ENCODE results near the gene BLOC1S1. TPM values are rescaled to one million over a fixed set of nuclear protein-coding genes. Genes with fewer than 3 reads are reported as not detected.

BLOC1S1 gene
- total RNA-seq, 1 experiment from 2014 or later, result 85.5 TPM

- H3K79me2 ChIP-seq (ENCODE audit: insufficient read depth, low read length), result no peaks in the 10 kb centered on the region
- H3K27ac ChIP-seq (ENCODE audit: low read depth, low read length), result no peak overlapping the region
- intact Hi-C loops (cut with micrococcal nuclease), result no loop called here
- H3K27me3 ChIP-seq (ENCODE audit: insufficient read depth, low read length), result no peaks in the 10 kb centered on the region
- ChIA-PET POLR2A (no interaction called here), RAD21 (ENCODE audit: low non-redundant PET in 1 of 2, low total read pairs in 2 of 2, uncharacterized antibody in 2 of 2, unreplicated experiment in 2 of 2) (no interaction called here), CTCF (interaction anchor here (1.1 to 1.5 kb wide), 3 partner anchors 20 to 29 kb away, joined by 3 to 4 read pairs (median 3); no protein-coding TSS in a partner anchor)
- H3K4me1 ChIP-seq (ENCODE audit: control insufficient read depth in 1 of 2, insufficient read depth in 2 of 2, low read length in 2 of 2), result peaks cover 4 to 22% of the 10 kb centered on the region in 2 experiments
- H3K4me3 ChIP-seq (replicated peaks in 1 of 2; ENCODE audit: low read depth in 1 of 2, low read length in 2 of 2), result no peak overlapping the region
- no TSS peak for BruUV-seq (replicated peaks)
- 0 out of 2 replicates have a peak, but pooled peaks cover 3% of the 10 kb centered on the region for H3K9me2 ChIP-seq (ENCODE audit: insufficient read depth)
- ATAC-seq (no peak), DNase-seq (ENCODE audit: low read depth, low spot score) (no peak)
- H3K9ac ChIP-seq (ENCODE audit: low read length), result no peak overlapping the region
- H3K36me3 ChIP-seq (ENCODE audit: control insufficient read depth in 1 of 2, insufficient read depth in 2 of 2, low read length in 2 of 2), result no peaks in the 10 kb centered on the region
- no peak for TF ChIP-seq POLR2AphosphoS5 (IDR thresholded peaks at IDR 0.05; ENCODE audit: low read depth, low read length)
- no peak for TF ChIP-seq RAD21 (IDR thresholded peaks at IDR 0.05; ENCODE audit: low read depth)
- no peak for TF ChIP-seq CTCF (IDR thresholded peaks at IDR 0.05 in 2 of 3, conservative IDR thresholded peaks at IDR 0.05 in 1 of 3; ENCODE audit: borderline replicate concordance in 1 of 3, insufficient read depth in 1 of 3, low read depth in 2 of 3, low read length in 2 of 3)
- TF ChIP-seq SRF (IDR thresholded peaks at IDR 0.05; ENCODE audit: low read depth), result no peak
- no peak for TF ChIP-seq EZH2 (IDR thresholded peaks at IDR 0.05)
- TF ChIP-seq ATF3 (IDR thresholded peaks at IDR 0.05), result no peak
- TF ChIP-seq CBX3 (IDR thresholded peaks at IDR 0.05; ENCODE audit: low read depth), result no peak
- TF ChIP-seq ZBTB33 (IDR thresholded peaks at IDR 0.05; ENCODE audit: extremely low read depth, insufficient replicate concordance, low read length), result no peak
- TF ChIP-seq SIN3A (IDR thresholded peaks at IDR 0.05; ENCODE audit: low read depth), result no peak
- no peak for TF ChIP-seq EGR1 (IDR thresholded peaks at IDR 0.05; ENCODE audit: low read depth)
- no peak for TF ChIP-seq EZH2phosphoT487 (IDR thresholded peaks at IDR 0.05; ENCODE audit: borderline replicate concordance)
- no peak for TF ChIP-seq FOSL1 (IDR thresholded peaks at IDR 0.05; ENCODE audit: low read depth)
- no peak for TF ChIP-seq REST (IDR thresholded peaks at IDR 0.05; ENCODE audit: low read depth)
- TF ChIP-seq ELF1 (IDR thresholded peaks at IDR 0.05; ENCODE audit: borderline replicate concordance, low read depth), result no peak
- no peaks in the 10 kb centered on the region for H3K9me3 ChIP-seq (ENCODE audit: control insufficient read depth in 1 of 2, insufficient read depth in 1 of 2, low read depth in 1 of 2, low read length in 2 of 2)
- H4K20me1 ChIP-seq (ENCODE audit: insufficient read depth), result no peaks in the 10 kb centered on the region
- no peak overlapping the region for H3K4me2 ChIP-seq (ENCODE audit: low read length)
- H2AFZ ChIP-seq (ENCODE audit: low read depth, low read length, poor library complexity, severe bottlenecking), result no peak overlapping the region
Measured at GRCh38 chr12:55676707-55677106, 39.1 kb upstream of the BLOC1S1 start.
